Neural cell (in vitro differentiated cells): ENCODE results near the gene PREPL. TPM values are rescaled to one million over a fixed set of nuclear protein-coding genes. Genes with fewer than 3 reads are reported as not detected.

Experiments used
- H2AFZ ChIP-seq: fragments of 200-600, 300-800 bp; sonication (generic), shearing (Covaris generic); 2 replicates; pipeline ENCODE4 v1.6.0; 2014; ENCODE audit warnings: low read depth, mild to moderate bottlenecking, antibody characterized with exemption, low read length, moderate library complexity
- H3F3A ChIP-seq: fragments of 200-600 bp; shearing (Covaris generic); 2 replicates; pipeline ENCODE4 v1.6.1; 2016; ENCODE audit warnings: mild to moderate bottlenecking, moderate library complexity, mixed read lengths, antibody characterized with exemption, low read length; ENCODE audit not compliant: insufficient read depth, poor library complexity, severe bottlenecking
- H3K27ac ChIP-seq: fragments of 200-600, 300-800 bp; sonication (generic), shearing (Covaris generic); 2 replicates; pipeline ENCODE4 v1.5.1; 2014; ENCODE audit warnings: mild to moderate bottlenecking, low read length, moderate library complexity
- H3K27me3 ChIP-seq: fragments of 300-800, 200-600 bp; sonication (generic), shearing (Covaris generic); 2 replicates; pipeline ENCODE4 v1.6.0; 2014; ENCODE audit warnings: mild to moderate bottlenecking, low read depth, low read length, moderate library complexity; ENCODE audit not compliant: insufficient read depth
- H3K36me3 ChIP-seq: fragments of 300-800, 200-600 bp; sonication (generic), shearing (Covaris generic); 2 replicates; pipeline ENCODE4 v1.5.1; 2014; ENCODE audit warnings: mild to moderate bottlenecking, antibody characterized with exemption, low read length, moderate library complexity; ENCODE audit not compliant: insufficient read depth
- H3K4me2 ChIP-seq: fragments of 300-800, 200-600 bp; sonication (generic), shearing (Covaris generic); 2 replicates; pipeline ENCODE4 v1.6.0; 2014; ENCODE audit warnings: mild to moderate bottlenecking, low read length
- H3K4me3 ChIP-seq: fragments of 300-800, 200-600 bp; sonication (generic), shearing (Covaris generic); 2 replicates; pipeline ENCODE4 v1.5.1; 2014; ENCODE audit warnings: mild to moderate bottlenecking, low read length, moderate library complexity
- H3K79me2 ChIP-seq: fragments of 200-600 bp; shearing (Covaris generic); replicated peaks from 2 replicates; pipeline ENCODE4 v1.6.0; 2014; ENCODE audit warnings: mild to moderate bottlenecking, low read length, moderate library complexity; ENCODE audit not compliant: insufficient read depth
- H3K9ac ChIP-seq: fragments of 300-800, 200-600 bp; sonication (generic), shearing (Covaris generic); 2 replicates; pipeline ENCODE4 v1.6.1; 2016; ENCODE audit warnings: mild to moderate bottlenecking, low read length, mixed read lengths
- H3K9me2 ChIP-seq: fragments of 200-600 bp; shearing (Covaris generic); 2 replicates; pipeline ENCODE4 v1.6.1; 2016; ENCODE audit warnings: mild to moderate bottlenecking, low read length, mixed read lengths; ENCODE audit not compliant: insufficient read depth
- H3K9me3 ChIP-seq: fragments of 200-600, 300-800 bp; sonication (generic), shearing (Covaris generic); 2 replicates; pipeline ENCODE4 v1.6.1; 2016; ENCODE audit warnings: mild to moderate bottlenecking, mixed run types, low read length, moderate library complexity, mixed read lengths
- H4K20me1 ChIP-seq: fragments of 200-600 bp; shearing (Covaris generic); 2 replicates; pipeline ENCODE4 v1.6.1; 2016; ENCODE audit warnings: mild to moderate bottlenecking, mixed run types; ENCODE audit not compliant: insufficient read depth
- CTCF ChIP-seq: fragments of 450-650 bp; IDR thresholded peaks from 2 replicates; pipeline ENCODE4 v1.5.1; 2014; ENCODE audit warnings: antibody characterized with exemption, mild to moderate bottlenecking, moderate library complexity; ENCODE audit not compliant: poor library complexity, severe bottlenecking
- EP300 ChIP-seq: fragments of 450-650 bp; conservative IDR thresholded peaks from 2 replicates; pipeline ENCODE4 v1.6.1; 2014; ENCODE audit warnings: antibody characterized with exemption, mild to moderate bottlenecking, moderate library complexity; ENCODE audit not compliant: poor library complexity, severe bottlenecking
- EZH2 ChIP-seq: fragments of 200-600, 300-800 bp; shearing (Covaris generic), sonication (generic); IDR thresholded peaks from 2 replicates; pipeline ENCODE4 v1.6.1; 2014; ENCODE audit warnings: antibody characterized with exemption, low read length, borderline replicate concordance, mild to moderate bottlenecking; ENCODE audit not compliant: insufficient read depth, poor library complexity, severe bottlenecking
- MXI1 ChIP-seq: fragments of 450-650 bp; conservative IDR thresholded peaks from 2 replicates; pipeline ENCODE4 v1.6.1; 2014; ENCODE audit warnings: antibody characterized with exemption, mild to moderate bottlenecking; ENCODE audit not compliant: poor library complexity, severe bottlenecking
- POLR2AphosphoS5 ChIP-seq: IDR thresholded peaks from 2 replicates; pipeline ENCODE4 v1.6.1; 2012
- RAD21 ChIP-seq: fragments of 450-650 bp; conservative IDR thresholded peaks from 2 replicates; pipeline ENCODE4 v1.6.1; 2014; ENCODE audit warnings: antibody characterized with exemption, mild to moderate bottlenecking, moderate library complexity
- REST ChIP-seq: IDR thresholded peaks from 2 replicates; pipeline ENCODE4 v1.6.1; 2012; ENCODE audit warnings: borderline replicate concordance
- SMC3 ChIP-seq: fragments of 450-650 bp; conservative IDR thresholded peaks from 2 replicates; pipeline ENCODE4 v1.6.1; 2014; ENCODE audit warnings: antibody characterized with exemption, mild to moderate bottlenecking, moderate library complexity; ENCODE audit not compliant: poor library complexity
- TAF1 ChIP-seq: IDR thresholded peaks from 2 replicates; pipeline ENCODE4 v1.6.1; 2012; ENCODE audit warnings: low read depth
- polyA plus RNA-seq: library from polyadenylated mRNA; depleted of rRNA; stranded (reverse); fragments of >200 nt; gene quantifications from 2 replicates; pipeline ENCODE4 v1.2.3, GENCODE V29; 2014

Gene PREPL
- polyA plus RNA-seq, 1 donor from 2014 or later = 236 TPM

GRCh38 chr2:44297431-44297830 is 63.9 kb downstream of the PREPL start:
- Histone ChIP-seq H3K36me3 (no peaks in the 10 kb centered on the region), H3K27me3 (no peaks in the 10 kb centered on the region), H3K9ac (no peak overlapping the region), H3K4me3 (no peak overlapping the region), H4K20me1 (no peaks in the 10 kb centered on the region), H2AFZ (no peak overlapping the region), H3K9me2 (no peaks in the 10 kb centered on the region), H3F3A (no peaks in the 10 kb centered on the region), H3K79me2 (no peaks in the 10 kb centered on the region), H3K27ac (no peak overlapping the region), H3K4me2 (no peak overlapping the region), H3K9me3 (no peaks in the 10 kb centered on the region)
- no peak for TF ChIP-seq TAF1
- TF ChIP-seq POLR2AphosphoS5 = no peak
- no peak for TF ChIP-seq REST
- TF ChIP-seq EP300 = no peak
- no peak for TF ChIP-seq MXI1
- TF ChIP-seq RAD21 = no peak

GRCh38 chr2:44296653-44297052 is 64.6 kb downstream of the PREPL start:
- Histone ChIP-seq H3K36me3 (no peaks in the 10 kb centered on the region), H3K9me2 (no peaks in the 10 kb centered on the region), H3K4me3 (no peak overlapping the region), H3K4me2 (no peak overlapping the region), H3K9ac (no peak overlapping the region), H4K20me1 (no peaks in the 10 kb centered on the region), H3K27me3 (no peaks in the 10 kb centered on the region), H3F3A (no peaks in the 10 kb centered on the region), H2AFZ (no peak overlapping the region), H3K79me2 (no peaks in the 10 kb centered on the region), H3K9me3 (no peaks in the 10 kb centered on the region), H3K27ac (no peak overlapping the region)
- TF ChIP-seq REST = no peak
- no peak for TF ChIP-seq EZH2
- no peak for TF ChIP-seq RAD21
- no peak for TF ChIP-seq EP300
- TF ChIP-seq TAF1 = no peak
- no peak for TF ChIP-seq SMC3
- no peak for TF ChIP-seq CTCF
- TF ChIP-seq POLR2AphosphoS5 = no peak
- no peak for TF ChIP-seq MXI1
